GM10248 (cell line): ENCODE results near the gene PTBP3.
"Not testable (repeated sequence)": the region's sequence is repeated elsewhere in the genome, so short reads cannot be mapped to it uniquely, and the experiment has no call there.

ENCODE experiments used
- CTCF ChIA-PET: fragments of 300-600 bp; sonication (Branson Sonifier 250); formaldehyde crosslinking; extraction: SDS; loops from one replicate; lab custom pipeline; 2021; ENCODE audit warnings: antibody characterized with exemption; lab: Yijun Ruan, JAX
- POLR2A ChIA-PET: fragments of 350-650 bp; sonication (Branson Sonifier 250); formaldehyde crosslinking; extraction: SDS; loops from one replicate; lab custom pipeline; 2020; ENCODE audit warnings: antibody characterized with exemption; lab: Yijun Ruan, JAX
- DNase-seq: peaks from one replicate; pipeline ENCODE4 v3.0.0; 2012; ENCODE audit errors: extremely low spot score
- CTCF ChIP-seq: IDR thresholded peaks from 2 replicates; pipeline ENCODE4 v1.5.1; 2012; ENCODE audit warnings: mild to moderate bottlenecking, low read depth; ENCODE audit errors: extremely low read depth, missing control alignments, control extremely low read depth

PTBP3 gene

GRCh38 chr9:112379177-112380101 lies 46.0 kb upstream of the PTBP3 start:
- TF ChIP-seq CTCF, result no peak
- DNase-seq, result peak; percentile 97
- POLR2A ChIA-PET, result interaction anchor here (0.5 to 0.7 kb wide), 4 partner anchors 12 to 374 kb away, joined by 3 to 4 read pairs (median 4); no protein-coding TSS in a partner anchor
- CTCF ChIA-PET, result interaction anchor here (0.6 to 4.8 kb wide), 14 partner anchors 10 to 618 kb away, joined by 3 to 36 read pairs (median 4); partner anchors contain the start of gene PTBP3

- no peak for DNase-seq
- no peak for TF ChIP-seq CTCF
- ChIA-PET POLR2A (interaction anchor here (0.6 kb wide), 1 partner anchor 373 kb away, joined by 4 read pairs; no protein-coding TSS in a partner anchor), CTCF (interaction anchor here (1.1 to 4.8 kb wide), 9 partner anchors 12 to 304 kb away, joined by 3 to 36 read pairs (median 6); partner anchors contain the start of gene PTBP3)
Measured at GRCh38 chr9:112378328-112379176, 45.1 kb upstream of the PTBP3 start.

- DNase-seq, result no peak
- CTCF ChIA-PET, result interaction anchor here (2.1 to 4.8 kb wide), 2 partner anchors 16 to 280 kb away, joined by 10 to 36 read pairs; no protein-coding TSS in a partner anchor
- POLR2A ChIA-PET, result no interaction called here
- TF ChIP-seq CTCF, result no peak
Measured at GRCh38 chr9:112377684-112378327, 44.4 kb upstream of the PTBP3 start.

GRCh38 chr9:112377087-112377486 lies 43.7 kb upstream of the PTBP3 start:
- POLR2A ChIA-PET, result no interaction called here
- no peak for DNase-seq
- CTCF ChIA-PET, result interaction anchor here (0.8 to 4.8 kb wide), 3 partner anchors 16 to 279 kb away, joined by 3 to 36 read pairs (median 10); no protein-coding TSS in a partner anchor

GRCh38 chr9:112375361-112375760 lies 41.9 kb upstream of the PTBP3 start:
- no peak for DNase-seq
- ChIA-PET CTCF (interaction anchor here (1.6 kb wide), 1 partner anchor 278 kb away, joined by 3 read pairs; no protein-coding TSS in a partner anchor), POLR2A (no interaction called here)
- no peak for TF ChIP-seq CTCF

More at GRCh38 chr9:112377087-112377486, 43.7 kb upstream of the PTBP3 start:
- TF ChIP-seq CTCF, result no peak

- DNase-seq, POLR2A ChIA-PET: not testable (repeated sequence)
- CTCF ChIA-PET, result interaction anchor here (1.6 kb wide), 1 partner anchor 277 kb away, joined by 3 read pairs; no protein-coding TSS in a partner anchor
Measured at GRCh38 chr9:112374232-112374631, 40.8 kb upstream of the PTBP3 start.

GRCh38 chr9:112373666-112374065 lies 40.2 kb upstream of the PTBP3 start:
- CTCF ChIA-PET, result interaction anchor here (1.6 kb wide), 1 partner anchor 276 kb away, joined by 3 read pairs; no protein-coding TSS in a partner anchor
- POLR2A ChIA-PET, DNase-seq: not testable (repeated sequence)
